ENCODE data around the gene ANKS3.

- TF ChIP-seq CTCF (IDR thresholded peaks at IDR 0.05) (no peak), POLR2A (IDR thresholded peaks at IDR 0.05) (peak; percentile 7)
Observed at GRCh38 chr16:4734730-4735535, 862 bp upstream of the ANKS3 start.
